ENCODE data around the gene ZNF358.

Gene ZNF358

DNA sequence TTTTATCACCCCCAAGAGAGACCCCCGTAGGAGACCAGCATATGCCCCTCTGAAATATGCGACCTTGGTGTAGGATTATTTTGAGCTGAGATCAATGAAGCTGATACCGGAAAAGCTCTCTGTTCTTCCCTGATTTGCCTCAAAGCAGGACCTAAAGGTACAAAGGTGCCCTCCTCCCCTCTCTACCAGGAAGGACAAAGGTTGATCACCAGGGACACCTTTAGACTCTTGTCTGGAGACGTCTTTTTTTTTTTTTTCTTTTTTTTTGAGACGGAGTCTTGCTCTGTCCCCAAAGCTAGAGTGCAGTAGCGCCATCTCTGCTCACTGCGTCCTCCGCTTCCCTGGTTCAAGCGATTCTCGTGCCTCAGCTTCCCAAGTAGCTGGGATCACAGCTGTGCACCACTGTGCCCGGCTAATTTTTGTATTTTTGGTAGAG is 26.3 kb upstream of the ZNF358 start:
- no peak for DNase-seq

DNA sequence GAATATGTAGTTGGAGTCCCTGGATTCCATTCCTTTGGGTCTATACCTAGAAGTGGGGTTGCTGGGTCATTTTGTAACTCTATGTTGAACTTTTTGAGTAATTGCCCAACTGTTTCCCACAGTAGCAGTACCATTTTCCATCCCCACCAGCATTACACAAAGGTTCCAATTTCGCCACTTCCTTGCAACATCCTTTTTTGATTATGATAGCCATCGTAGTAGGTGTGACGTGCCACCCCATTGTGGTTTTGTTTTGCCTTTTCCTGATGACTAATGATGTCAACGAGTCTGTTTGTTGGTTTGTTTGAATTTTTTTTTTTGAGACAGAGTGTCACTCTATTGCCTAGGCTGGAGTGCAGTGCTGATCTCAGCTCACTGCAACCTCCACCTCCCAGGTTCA is 23.8 kb upstream of the ZNF358 start:
- no peak for DNase-seq

DNA sequence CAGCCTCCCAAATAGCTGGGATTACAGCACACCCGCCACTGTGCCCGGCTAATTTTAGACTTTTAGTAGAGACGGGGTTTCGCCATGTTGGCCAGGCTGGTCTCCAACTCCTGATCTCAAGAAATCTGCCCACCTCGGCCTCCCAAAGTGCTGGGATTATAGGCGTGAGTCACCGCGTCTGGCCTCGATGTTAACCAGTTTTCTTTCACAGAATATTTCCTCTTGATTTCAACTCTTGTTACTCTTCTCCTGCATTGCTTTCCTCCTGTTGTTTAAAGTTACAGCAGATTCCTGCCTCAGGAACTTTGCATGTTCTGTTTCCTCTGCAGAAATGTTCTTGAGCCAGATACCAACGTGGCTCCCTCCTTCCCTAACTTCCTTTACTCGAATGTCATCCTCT is 23.3 kb upstream of the ZNF358 start:
- no peak for DNase-seq

DNA sequence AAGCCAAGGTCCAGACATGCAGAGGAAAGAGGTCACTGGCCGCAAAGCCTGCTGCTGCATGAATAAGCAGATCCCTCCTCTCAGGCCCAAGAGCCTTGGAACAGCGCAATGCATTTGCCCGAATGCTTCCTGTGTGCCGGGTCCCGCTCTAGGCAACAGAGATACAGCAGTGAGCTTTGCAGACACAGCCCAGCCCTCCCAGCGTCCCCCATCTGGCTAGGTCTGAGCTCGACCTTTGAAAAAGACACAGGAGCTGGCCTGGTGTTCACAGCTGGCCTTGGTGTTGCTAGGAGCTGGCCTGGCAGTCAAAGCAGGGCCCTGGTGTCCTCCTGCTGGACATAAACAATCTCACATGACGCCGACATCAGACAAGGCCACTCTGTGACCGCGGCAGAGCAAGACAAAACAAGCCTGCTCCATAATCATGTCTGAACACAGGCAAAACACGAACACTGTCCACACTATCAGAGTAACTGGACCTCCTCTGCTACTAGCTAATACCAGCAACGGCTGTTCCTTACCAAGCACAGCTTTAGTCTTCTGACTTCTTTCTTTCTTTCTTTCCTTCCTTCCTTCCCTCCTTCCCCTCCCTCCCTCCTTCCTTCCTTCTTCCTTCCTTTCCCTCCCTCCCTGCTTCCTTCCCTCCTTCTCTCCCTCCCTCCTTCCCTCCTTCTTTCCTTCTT is 21.3 kb upstream of the ZNF358 start:
- DNase-seq = no peak

DNA sequence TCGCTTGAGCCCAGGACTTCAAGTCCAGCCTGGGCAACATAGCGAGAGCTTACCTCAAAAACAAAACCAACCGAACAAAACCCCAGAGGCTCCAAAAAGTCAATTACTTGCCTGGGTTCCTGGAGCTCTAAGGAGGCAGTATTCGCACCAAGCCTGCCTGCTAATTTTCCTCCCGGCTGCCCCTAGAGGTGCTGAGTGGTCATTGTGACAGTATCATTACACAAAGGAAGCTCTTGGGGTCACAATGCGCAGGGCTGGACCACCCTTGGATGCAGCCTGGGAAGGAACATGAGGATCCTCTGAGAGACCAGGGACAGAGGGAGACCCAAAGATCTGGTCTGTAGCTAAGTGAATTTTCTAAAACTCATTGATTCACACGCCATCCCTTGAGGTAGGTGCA is 18.6 kb upstream of the ZNF358 start:
- DNase-seq = no peak

DNA sequence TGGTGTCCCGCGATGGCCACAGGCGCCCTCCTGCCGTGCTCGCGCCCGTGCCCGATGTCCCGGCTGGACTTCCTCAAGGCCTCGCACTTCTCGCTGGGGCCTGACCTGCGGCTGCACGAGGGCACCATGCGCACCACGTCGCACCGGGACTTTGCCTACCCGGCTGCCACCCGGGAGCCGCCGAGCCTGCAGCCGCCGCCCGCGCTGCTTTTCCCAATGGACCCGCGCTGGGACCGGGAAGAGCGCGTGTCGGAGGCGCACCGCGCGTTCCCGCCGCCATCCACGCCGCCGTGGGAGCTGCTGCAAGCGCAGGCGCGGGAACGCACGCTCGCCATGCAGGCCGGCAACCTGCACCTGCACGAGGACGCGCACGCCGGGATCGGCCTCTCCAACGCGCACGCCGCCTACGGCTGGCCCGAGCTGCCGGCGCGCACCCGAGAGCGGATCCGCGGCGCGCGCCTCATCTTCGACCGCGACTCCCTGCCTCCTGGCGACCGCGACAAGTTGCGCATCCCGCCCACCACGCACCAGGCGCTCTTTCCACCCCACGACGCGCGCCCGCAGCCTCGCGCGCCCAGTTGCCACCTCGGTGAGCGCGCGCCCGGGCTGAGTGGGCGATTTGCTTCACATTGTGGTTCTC is 15.0 kb upstream of the ZNF358 start:
- peak; percentile 87 for DNase-seq

DNA sequence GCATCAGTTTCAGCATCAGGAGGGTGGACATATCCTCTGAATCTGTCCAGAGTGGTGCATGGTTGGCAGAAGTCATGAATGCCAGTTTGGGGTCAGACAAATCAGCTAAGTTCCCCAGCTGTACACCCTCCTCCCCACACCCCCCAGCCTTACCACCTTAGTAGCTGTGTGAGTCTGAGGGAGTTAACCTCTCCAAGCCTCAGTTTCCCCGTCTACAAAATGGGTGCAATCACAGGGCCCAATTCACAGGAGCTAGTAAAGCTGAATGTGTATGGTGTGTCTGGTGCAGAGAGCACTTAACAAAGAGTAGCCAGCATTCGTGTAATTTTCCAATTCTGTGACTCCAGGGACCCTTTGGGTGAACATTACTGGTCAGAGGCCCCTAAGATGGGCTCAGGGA is 13.4 kb upstream of the ZNF358 start:
- no peak for DNase-seq

DNA sequence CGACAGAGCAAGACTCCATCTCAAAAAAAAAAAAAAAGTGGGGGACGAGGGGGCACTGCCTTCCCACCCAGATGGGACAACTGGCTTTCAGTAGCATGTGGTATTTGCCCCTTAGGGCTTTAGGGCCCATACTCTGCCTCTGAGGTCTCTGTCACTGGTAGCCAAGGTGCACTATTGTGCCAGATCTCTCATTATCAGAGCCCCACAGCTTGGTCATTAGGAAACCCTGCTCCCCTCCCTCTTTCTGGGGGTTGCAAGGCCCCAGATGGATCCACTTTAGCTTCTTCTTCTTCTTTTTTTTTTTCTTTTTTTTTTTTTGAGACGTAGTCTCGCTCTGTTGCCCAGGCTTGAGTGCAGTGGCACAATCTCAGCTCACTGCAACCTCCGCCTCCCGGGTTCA is 11.2 kb upstream of the ZNF358 start:
- DNase-seq = no peak

DNA sequence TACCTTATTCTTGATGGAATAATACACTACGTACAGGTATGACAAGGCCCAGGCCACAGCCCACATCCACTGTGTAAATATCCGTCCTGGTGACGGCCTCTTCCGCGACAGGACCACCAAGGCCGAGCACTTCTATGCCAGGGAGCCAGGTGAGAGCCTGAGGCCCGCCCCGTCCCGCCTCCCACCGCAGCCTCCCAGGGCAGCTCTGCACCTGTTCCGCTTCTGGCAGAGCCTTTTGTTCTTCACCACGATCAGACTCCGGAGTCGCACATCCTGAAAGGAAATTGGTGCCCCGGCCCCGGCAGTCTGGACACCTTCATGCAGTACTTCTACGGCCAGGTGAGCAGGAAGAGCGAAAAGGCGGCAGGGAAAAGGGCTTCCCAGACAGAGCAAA is 10.6 kb upstream of the ZNF358 start:
- no peak for DNase-seq

DNA sequence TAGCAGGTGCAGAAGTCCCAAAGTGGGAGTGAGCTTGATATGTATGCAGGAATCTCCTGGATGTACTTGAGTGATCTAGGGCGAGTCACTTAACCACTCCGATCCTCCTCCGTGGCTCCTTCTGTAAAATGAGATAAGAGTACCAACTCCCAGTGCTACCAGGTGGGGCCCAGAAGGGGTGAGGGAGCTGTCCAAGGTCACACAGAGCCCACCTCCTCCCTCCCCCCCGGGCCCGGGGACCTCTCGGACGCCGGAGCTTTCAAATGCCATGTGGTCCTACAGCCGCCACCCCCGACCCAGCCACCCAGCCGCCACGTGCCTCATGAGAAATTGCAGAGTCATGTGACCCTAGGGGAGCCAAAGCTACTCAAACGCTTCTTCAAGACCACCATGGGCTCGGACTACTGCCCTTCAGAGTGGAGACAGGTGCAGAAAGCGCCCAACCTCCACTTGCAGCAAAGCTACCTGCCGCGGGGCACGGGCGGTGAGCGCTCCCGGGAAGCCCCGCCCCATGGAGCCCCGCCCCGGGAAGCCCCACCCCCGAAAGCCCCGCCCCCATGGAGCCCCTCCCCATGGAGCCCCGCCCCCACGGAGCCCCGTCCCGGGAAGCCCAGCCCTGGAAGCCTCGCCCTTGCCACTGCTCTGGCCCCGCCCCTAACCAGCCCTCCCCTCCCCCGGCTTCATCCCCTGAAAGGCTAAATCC is 10.1 kb upstream of the ZNF358 start:
- DNase-seq = peak; percentile 65

DNA sequence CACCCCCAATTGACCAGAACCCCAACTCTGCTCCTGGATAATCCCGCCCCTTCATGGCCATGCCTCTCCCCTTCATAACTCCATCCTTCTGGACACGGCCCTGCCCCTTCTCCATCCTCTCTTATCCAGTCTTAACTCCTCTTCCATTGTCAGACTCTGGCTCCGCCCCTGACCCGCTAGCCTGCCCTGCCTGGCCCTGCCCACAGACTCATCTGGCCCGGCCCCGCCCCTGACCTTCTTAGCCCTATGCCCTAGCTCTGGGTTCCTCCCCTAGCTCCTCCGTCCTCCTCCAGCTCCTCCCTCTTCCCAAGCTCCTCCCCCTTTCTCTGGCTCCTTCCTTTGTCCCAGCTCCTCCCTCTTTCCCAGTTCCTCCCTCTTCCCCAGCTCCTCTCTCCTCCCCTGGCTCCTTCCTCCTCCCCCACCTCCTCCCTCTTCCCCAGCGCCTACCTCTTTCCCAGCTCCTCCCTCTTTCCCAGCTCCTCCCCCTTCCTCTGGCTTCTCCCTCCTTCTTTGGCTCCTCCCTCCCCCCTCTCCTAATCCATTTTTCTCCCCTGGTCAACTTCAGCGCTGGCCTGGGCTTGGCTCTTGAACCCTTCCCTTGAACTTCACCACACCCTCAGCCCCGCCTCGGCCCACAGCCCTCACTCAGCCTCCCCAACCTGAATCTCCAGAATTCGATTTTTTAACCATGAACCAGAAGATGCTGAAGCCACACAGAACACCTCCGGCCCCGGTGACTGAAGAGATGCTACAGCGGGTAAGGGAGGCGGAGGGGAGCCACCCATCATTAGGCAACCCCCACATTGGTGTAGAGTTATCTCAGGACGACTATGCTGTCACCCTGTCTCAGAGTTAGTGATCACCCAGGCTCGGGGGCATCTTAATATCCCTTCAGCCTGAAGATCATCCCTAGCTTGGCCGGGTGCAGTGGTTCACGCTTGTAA is 9.2 kb upstream of the ZNF358 start:
- peak; percentile 79 for DNase-seq

DNA sequence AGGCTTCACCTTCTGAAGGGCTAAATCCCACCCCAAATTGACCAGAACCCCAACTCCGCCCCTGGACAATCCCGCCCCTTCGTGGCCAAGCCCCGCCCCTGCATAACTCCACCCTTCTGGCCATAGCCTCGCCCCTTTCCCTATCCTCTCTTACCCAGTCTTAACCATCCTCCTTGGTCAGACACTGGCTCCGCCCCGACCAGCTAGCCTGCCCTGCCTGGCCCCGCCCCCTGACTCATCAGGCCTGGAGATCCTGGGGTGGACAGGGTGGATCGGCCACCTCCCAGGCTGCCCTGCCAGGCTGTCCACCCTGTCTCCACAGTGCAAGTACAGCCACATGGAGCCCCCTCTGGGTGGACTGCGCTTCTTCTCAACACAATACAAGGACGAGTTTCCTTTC is 8.0 kb upstream of the ZNF358 start:
- DNase-seq = no peak

DNA sequence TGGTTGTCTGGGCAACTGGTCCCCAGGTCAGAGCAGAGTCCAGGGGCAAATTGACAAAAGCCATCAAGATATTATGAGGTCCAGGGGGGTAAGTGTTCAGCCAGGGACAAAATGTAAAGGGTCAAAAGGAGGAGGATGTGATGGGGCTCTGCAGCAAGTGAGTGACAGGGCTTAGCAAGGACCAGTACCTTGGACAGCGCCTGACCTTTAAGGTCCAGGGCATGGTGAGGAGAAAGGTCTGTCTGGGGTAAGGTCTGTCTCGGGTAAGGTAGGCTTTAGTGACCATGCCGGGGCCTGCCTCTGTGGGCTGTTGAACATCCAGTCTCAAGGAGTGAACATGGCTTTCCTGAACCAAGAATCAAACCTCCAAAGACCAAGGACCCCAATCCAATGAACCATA is 6.3 kb upstream of the ZNF358 start:
- DNase-seq = no peak

DNA sequence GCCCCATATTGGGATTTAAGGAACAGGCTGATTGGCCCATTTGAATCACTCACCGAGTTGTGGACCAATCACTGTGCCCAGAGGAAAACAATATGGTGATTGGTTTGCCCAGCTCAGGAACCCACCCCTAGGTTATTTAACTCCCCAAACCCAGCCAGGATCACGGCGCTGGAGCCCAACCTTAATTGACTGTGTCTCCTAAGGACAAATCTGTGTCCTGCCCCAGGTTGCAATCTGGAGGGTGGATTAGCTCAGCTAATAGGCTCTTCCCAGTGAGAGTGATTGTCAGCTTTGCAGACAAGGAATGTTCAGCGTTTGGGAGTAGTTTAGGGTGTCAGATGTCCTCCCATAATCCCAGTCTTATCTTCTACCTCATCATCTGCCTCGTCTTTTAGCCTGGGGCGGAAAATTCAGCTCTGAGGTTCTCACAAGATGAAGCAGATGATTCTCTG is 3.5 kb upstream of the ZNF358 start:
- DNase-seq = peak; percentile 16

DNA sequence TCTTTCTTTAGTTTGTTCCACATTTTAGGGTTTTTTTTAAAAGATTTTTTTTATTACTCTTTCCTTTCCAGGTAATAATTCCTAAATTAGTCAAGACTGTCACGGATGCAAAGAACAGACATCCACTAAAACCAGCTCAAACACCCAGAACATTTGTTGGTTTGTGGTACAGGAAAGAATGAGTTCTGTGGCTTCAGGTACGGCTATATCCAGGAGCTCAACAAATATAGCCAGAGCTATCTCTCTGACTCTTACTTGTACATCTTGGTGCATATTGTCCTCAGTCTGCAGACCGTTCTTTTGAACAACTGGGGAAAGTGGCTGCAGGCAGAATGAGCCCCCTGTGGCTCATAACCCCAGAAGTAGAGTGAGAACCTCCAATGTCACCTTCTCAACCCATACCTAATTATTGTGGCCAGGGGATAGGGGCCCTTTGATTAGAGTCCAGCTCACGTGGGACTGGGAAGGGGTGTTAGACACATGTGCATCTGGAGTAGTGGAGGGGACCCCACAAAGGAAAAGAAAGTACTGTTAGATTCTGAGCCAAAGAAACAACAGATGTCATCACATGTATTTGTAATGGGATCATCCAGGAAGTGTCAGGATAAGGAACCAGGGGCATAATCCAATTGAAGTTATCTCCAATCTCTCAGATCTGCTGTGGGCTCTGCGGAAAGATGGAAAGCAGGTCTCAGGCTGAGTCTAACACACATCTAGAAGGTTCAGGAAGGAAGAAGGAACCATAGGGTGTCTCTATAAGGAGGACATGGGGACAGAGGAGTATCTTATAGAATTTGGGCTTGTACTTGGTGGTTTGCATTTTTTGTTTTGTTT is 1.9 kb upstream of the ZNF358 start:
- DNase-seq = no peak

DNA sequence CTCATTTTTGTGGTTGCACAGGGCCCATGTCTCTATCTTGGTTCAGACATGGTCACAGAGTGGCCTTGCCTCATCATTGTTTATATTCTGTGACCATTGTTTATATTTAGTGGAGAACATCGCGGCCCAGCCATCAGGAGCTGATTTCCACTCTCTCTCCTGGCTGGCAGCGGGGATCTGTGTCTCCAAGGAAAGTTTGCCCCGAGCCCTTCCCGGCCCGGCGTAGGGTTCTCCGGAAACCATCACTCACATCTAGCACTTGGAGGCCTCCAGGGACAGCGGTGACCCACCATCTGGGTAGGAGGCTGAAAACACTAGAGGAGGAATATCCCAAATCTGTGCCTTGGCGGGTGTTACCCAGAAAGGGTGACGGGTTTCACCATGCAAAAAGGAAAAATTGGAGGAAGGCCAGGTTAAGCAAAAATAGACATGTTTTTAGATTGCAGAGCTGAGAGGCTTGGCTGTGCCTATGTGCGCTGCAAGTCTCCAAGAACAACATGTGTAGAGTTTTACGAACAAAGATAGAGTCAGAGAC is 726 bp upstream of the ZNF358 start:
- DNase-seq = no peak

DNA sequence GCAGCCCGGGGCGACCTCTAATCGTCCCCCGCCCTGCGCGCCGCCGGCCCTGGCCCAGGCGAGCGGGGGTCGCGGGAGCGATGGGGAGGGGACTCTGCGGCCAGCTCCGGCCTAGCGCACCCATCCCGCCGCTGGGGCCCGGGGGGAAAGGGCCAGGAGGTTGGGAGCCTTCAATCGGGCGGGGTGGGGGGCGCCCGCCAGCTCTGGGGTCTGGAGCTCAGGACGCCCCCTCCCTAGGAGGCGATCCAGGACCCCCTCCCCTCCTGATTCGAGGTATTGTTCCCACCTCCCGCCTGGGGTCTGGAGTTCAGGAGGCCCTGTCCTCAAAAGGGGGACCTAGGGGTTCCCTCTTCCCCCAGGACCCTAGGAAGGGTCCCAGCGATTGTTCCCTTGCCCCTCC is 430 bp downstream of the ZNF358 start:
- DNase-seq = no peak

DNA sequence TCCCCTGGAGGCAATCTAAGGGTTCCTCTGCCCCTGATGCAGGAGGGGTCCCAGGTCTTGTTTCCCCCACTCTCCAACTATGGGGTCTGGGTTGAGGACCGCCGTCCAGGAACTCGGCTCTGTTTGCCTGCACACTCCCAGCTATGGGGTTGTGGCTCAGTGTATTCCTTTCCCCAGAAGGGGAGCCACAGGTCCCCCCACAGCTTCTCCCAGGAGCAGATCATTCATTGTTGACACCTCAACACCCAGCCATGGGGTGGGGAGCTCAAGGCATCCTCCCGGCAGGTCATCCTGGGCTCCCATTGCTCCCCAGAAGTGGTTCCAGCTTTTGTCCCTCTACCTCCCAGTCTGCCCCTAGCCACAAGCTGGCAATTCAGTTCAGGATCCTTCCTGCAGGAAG is 975 bp downstream of the ZNF358 start:
- DNase-seq = no peak

DNA sequence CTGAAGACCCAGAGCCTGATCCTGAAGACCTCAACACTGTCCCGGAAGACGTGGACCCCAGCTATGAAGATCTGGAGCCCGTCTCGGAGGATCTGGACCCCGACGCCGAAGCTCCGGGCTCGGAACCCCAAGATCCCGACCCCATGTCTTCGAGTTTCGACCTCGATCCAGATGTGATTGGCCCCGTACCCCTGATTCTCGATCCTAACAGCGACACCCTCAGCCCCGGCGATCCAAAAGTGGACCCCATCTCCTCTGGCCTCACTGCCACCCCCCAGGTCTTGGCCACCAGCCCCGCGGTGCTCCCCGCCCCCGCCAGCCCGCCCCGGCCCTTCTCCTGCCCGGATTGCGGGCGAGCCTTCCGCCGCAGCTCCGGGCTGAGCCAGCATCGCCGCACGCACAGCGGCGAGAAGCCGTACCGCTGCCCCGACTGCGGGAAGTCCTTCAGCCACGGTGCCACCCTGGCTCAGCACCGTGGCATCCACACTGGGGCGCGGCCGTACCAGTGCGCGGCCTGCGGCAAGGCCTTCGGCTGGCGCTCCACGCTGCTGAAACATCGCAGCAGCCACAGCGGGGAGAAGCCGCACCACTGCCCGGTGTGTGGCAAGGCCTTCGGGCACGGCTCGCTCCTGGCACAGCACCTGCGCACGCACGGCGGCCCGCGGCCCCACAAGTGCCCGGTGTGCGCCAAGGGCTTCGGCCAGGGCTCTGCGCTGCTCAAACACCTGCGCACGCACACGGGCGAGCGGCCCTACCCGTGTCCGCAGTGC is 3.6 kb downstream of the ZNF358 start:
- no peak for DNase-seq

DNA sequence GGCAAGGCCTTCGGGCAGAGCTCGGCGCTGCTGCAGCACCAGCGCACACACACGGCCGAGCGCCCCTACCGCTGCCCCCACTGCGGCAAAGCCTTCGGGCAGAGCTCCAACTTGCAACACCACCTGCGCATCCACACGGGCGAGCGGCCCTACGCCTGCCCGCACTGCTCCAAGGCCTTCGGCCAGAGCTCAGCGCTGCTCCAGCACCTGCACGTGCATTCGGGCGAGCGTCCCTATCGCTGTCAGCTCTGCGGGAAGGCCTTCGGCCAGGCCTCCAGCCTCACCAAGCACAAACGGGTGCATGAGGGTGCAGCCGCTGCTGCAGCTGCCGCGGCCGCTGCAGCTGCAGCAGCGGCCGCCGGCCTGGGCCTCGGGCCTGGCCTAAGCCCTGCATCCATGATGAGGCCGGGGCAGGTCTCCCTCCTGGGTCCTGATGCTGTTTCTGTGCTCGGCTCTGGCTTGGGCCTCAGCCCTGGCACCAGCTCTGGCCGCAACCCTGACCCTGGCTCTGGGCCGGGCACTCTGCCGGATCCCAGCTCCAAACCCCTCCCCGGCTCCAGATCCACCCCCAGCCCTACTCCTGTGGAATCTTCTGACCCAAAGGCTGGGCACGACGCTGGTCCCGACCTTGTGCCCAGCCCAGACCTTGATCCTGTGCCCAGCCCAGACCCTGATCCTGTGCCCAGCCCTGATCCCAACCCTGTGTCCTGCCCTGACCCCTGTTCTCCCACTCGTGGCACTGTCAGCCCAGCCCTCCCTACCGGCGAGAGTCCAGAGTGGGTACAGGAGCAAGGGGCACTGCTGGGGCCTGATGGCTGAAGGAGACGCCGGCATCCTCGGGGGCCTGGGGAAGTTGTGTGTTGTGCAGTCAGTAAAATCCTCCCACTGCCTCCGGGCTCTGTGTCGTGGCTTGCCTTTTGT is 4.5 kb downstream of the ZNF358 start:
- no peak for DNase-seq
